H54 (cell line): Measurements from ENCODE around the gene CRYM.

ENCODE experiments used
- DNase-seq: peaks from one replicate; pipeline ENCODE4 v3.0.0; 2011; ENCODE audit warnings: low spot score, mixed read lengths; ENCODE audit not compliant: insufficient read length
- FAIRE-seq: peaks from 3 replicates; lab custom pipeline; 2011; peaks lifted over from hg19 to GRCh38; lab: Jason Lieb, UNC
- POLR2A ChIP-seq: IDR thresholded peaks from 2 replicates; pipeline ENCODE4 v1.6.1; 2011; ENCODE audit warnings: low read depth, mild to moderate bottlenecking, low read length

The CRYM gene

DNA sequence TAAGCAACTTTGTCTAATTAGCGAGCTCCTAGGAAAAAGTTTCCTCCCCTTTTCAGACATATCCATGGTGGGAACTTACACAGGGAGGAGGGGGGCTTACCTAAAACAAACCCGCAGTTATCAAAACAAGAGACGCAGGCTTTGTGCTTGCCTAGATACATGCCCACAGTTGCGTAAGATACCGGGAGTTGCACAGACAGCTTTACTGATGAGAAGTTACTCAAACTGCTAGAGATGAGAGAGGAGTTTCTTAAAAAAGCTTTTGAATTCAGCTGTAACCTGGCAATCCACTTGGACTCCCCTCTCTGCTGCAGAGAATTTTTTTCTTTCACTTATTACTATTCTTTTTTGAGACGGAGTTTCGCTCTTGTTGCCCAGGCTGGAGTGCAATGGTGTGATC lies 59.9 kb downstream of the CRYM start:
- no peak for TF ChIP-seq POLR2A
- FAIRE-seq (no peak), DNase-seq (no peak)

DNA sequence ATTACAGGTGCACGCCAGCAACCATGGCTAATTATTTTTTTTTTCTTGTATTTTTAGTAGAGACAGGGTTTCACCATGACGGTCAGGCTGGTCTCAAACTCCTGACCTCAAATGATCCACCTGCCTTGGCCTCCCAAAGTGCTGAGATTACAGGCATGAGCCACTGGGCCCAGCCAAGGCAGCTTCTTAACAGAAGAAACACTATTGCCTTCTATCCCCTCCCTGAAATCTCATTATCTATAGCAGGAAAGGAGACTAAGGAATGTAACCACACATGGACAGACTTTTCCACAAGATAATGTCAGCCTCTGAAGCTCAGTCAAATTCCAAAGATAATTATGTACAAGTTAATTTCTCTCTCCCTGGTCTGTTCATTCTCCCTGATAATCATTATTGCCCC lies 61.0 kb downstream of the CRYM start:
- FAIRE-seq (no peak), DNase-seq (no peak)
- no peak for TF ChIP-seq POLR2A

DNA sequence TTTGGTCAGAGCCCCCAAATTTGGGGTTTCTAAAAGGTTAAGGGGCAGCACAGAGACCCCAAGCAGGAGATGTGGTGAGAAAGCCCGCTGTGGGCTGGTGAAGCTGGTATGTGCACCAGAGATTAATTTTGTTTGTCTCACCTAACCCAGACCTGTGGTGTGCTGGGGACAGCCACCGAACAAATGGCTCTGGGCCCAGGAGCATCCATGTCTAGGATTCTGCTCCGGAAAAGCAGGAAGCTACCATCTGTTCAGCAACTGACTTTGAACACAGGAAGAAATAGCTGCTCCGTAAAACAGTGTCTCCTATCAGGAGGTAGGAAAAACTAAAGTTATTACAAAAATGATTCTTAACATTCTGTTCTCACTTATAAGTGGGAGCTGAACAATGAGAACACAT lies 64.0 kb downstream of the CRYM start:
- DNase-seq (no peak), FAIRE-seq (no peak)
- no peak for TF ChIP-seq POLR2A

DNA sequence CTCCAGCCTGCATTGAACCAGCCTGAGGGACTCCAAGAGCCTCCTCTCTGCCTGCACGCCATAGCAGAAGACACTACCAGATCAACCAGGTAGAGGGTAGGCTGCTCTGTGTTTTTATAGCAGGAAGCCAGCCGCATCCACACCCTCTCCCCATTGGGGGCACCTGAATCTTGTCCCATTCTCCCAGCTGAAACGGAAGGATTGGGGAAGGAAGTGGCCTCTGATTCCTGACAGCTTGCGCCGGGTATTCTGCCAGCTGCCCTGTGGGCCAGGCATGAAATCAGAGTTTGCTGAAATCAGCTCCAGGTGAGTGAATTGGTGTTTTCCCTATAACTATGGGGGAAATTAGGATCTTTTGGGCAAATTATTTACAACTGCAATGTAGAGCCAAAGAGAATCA lies 66.6 kb downstream of the CRYM start, which contains the start of gene ZP2:
ZP2 (minus strand) TSS at position 89 of the 400 bp plus-strand sequence; CDS start at position 62, 27 bp downstream.
- no peak for TF ChIP-seq POLR2A
- FAIRE-seq (no peak), DNase-seq (no peak)
